OCI-LY3 (cell line): ENCODE data around the gene PRRT2.
A peak's percentile ranks its signal among the peaks of the same experiment; 100 is the strongest.

Experiments used
- H2AFZ ChIP-seq: fragments of 200-600, 300-600 bp; shearing (Covaris generic); 2 replicates; pipeline ENCODE4 v1.6.0; 2014; ENCODE audit warnings: antibody characterized with exemption, low read depth, low read length
- H3K27ac ChIP-seq: fragments of 200-600, 300-600 bp; sonication (generic); 2 replicates; pipeline ENCODE4 v1.5.1; 2014; ENCODE audit warnings: mild to moderate bottlenecking, low read length, moderate library complexity, mixed read lengths
- H3K27me3 ChIP-seq: fragments of 200-600, 300-600 bp; sonication (generic); 2 replicates; pipeline ENCODE4 v1.6.1; 2014; ENCODE audit warnings: low read depth, low read length, mixed read lengths
- H3K36me3 ChIP-seq: fragments of 200-600, 300-600 bp; sonication (generic); replicated peaks from 2 replicates; pipeline ENCODE3; 2014; ENCODE audit warnings: low read depth, low read length, mixed read lengths
- H3K4me1 ChIP-seq: fragments of 300-600, 200-600 bp; sonication (generic); 2 replicates; pipeline ENCODE4 v1.6.1; 2014; ENCODE audit warnings: low read length, mixed read lengths
- H3K4me2 ChIP-seq: fragments of 200-600, 300-600 bp; sonication (generic); 2 replicates; pipeline ENCODE4 v1.6.1; 2014; ENCODE audit warnings: low read length, mixed read lengths
- H3K4me3 ChIP-seq: fragments of 300-600, 200-600 bp; sonication (generic); 2 replicates; pipeline ENCODE4 v1.5.1; 2014; ENCODE audit warnings: antibody characterized with exemption, mild to moderate bottlenecking, low read length, moderate library complexity
- H3K79me2 ChIP-seq: fragments of 300-600, 200-600 bp; shearing (Covaris generic); 2 replicates; pipeline ENCODE4 v1.6.1; 2014; ENCODE audit warnings: mild to moderate bottlenecking, low read length, mixed read lengths
- H3K9ac ChIP-seq: fragments of 300-600, 200-600 bp; shearing (Covaris generic); 2 replicates; pipeline ENCODE4 v1.6.0; 2014; ENCODE audit warnings: mild to moderate bottlenecking, low read length, moderate library complexity
- H3K9me3 ChIP-seq: fragments of 200-600, 300-600 bp; shearing (Covaris generic); 2 replicates; pipeline ENCODE4 v1.6.1; 2014; ENCODE audit warnings: low read length, mixed read lengths; ENCODE audit not compliant: insufficient read depth
- H4K20me1 ChIP-seq: fragments of 200-600, 300-600 bp; sonication (generic); 2 replicates; pipeline ENCODE4 v1.6.1; 2016; ENCODE audit warnings: low read length, mixed read lengths; ENCODE audit not compliant: insufficient read depth
- EZH2phosphoT487 ChIP-seq: fragments of 200-600 bp; shearing (Covaris generic); IDR thresholded peaks from 2 replicates; pipeline ENCODE4 v1.6.1; 2018; ENCODE audit warnings: antibody characterized with exemption, mixed run types, low read depth
- TF ChIP-seq, protein P1 (sequence below): fragments of 200-600, 300-600 bp; sonication (generic); IDR thresholded peaks from 2 replicates; pipeline ENCODE4 v1.5.1; 2014; ENCODE audit warnings: antibody characterized with exemption, low read length, low read depth

Gene PRRT2

GRCh38 chr16:29807426-29808218 is 4.4 kb upstream of the PRRT2 start:
- H3K27me3 ChIP-seq: no peaks in the 10 kb centered on the region
- H3K9ac ChIP-seq: peak overlapping the region; percentile 98
- H2AFZ ChIP-seq: no peak overlapping the region
- peak overlapping the region; percentile 84 for H3K4me3 ChIP-seq
- no peaks in the 10 kb centered on the region for H3K9me3 ChIP-seq
- peak overlapping the region; percentile 70 for H3K27ac ChIP-seq
- TF ChIP-seq, protein P1, sequence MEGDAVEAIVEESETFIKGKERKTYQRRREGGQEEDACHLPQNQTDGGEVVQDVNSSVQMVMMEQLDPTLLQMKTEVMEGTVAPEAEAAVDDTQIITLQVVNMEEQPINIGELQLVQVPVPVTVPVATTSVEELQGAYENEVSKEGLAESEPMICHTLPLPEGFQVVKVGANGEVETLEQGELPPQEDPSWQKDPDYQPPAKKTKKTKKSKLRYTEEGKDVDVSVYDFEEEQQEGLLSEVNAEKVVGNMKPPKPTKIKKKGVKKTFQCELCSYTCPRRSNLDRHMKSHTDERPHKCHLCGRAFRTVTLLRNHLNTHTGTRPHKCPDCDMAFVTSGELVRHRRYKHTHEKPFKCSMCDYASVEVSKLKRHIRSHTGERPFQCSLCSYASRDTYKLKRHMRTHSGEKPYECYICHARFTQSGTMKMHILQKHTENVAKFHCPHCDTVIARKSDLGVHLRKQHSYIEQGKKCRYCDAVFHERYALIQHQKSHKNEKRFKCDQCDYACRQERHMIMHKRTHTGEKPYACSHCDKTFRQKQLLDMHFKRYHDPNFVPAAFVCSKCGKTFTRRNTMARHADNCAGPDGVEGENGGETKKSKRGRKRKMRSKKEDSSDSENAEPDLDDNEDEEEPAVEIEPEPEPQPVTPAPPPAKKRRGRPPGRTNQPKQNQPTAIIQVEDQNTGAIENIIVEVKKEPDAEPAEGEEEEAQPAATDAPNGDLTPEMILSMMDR: peak; percentile 45
- no peak for TF ChIP-seq EZH2phosphoT487
- peaks cover 25% of the 10 kb centered on the region for H4K20me1 ChIP-seq
- peak overlapping the region; percentile 97 for H3K4me2 ChIP-seq
- peaks cover 64% of the 10 kb centered on the region for H3K4me1 ChIP-seq
- peaks cover 28% of the 10 kb centered on the region for H3K79me2 ChIP-seq
- H3K36me3 ChIP-seq: peaks cover 52% of the 10 kb centered on the region

- H3K27ac ChIP-seq: peak overlapping the region; percentile 70
- TF ChIP-seq, protein P1: no peak
- no peak for TF ChIP-seq EZH2phosphoT487
- H3K9ac ChIP-seq: peak overlapping the region; percentile 98
- peaks cover 25% of the 10 kb centered on the region for H4K20me1 ChIP-seq
- H3K27me3 ChIP-seq: no peaks in the 10 kb centered on the region
- H3K9me3 ChIP-seq: no peaks in the 10 kb centered on the region
- peaks cover 28% of the 10 kb centered on the region for H3K79me2 ChIP-seq
- peak overlapping the region; percentile 84 for H3K4me3 ChIP-seq
- H3K4me1 ChIP-seq: peaks cover 60% of the 10 kb centered on the region
- peak overlapping the region; percentile 97 for H3K4me2 ChIP-seq
- H2AFZ ChIP-seq: no peak overlapping the region
- H3K36me3 ChIP-seq: peaks cover 45% of the 10 kb centered on the region
These were observed 3.6 kb upstream of the PRRT2 start for GRCh38 chr16:29808219-29808900.

- TF ChIP-seq, protein P1: no peak
- TF ChIP-seq EZH2phosphoT487: no peak
- H2AFZ ChIP-seq: no peak overlapping the region
- peaks cover 39% of the 10 kb centered on the region for H3K36me3 ChIP-seq
- no peaks in the 10 kb centered on the region for H3K9me3 ChIP-seq
- H3K27me3 ChIP-seq: no peaks in the 10 kb centered on the region
- peaks cover 25% of the 10 kb centered on the region for H4K20me1 ChIP-seq
- H3K4me1 ChIP-seq: peaks cover 55% of the 10 kb centered on the region
- H3K9ac ChIP-seq: no peak overlapping the region
- H3K4me3 ChIP-seq: peak overlapping the region; percentile 84; the same call in 1 of the 2 replicates
- no peak overlapping the region for H3K27ac ChIP-seq
- H3K4me2 ChIP-seq: peak overlapping the region; percentile 97
- H3K79me2 ChIP-seq: peaks cover 28% of the 10 kb centered on the region
These were observed 2.8 kb upstream of the PRRT2 start for GRCh38 chr16:29809031-29809747.
